ENCODE results near the gene ARMH4. TPM values are rescaled to one million over a fixed set of nuclear protein-coding genes. Genes with fewer than 3 reads are reported as not detected.

The ARMH4 gene
- polyA plus RNA-seq, 1 experiment, result 6.4 TPM

- Histone ChIP-seq H3K4me3 (ENCODE audit: low read depth, low read length) (no peak overlapping the region), H3K27ac (ENCODE audit: low read depth, low read length) (no peak overlapping the region), H3K27me3 (ENCODE audit: control insufficient read depth, insufficient read depth, low read length) (no peaks in the 10 kb centered on the region), H3K9me3 (ENCODE audit: control insufficient read depth, insufficient read depth, low read length) (no peaks in the 10 kb centered on the region)
- no peak for TF ChIP-seq CTCF (IDR thresholded peaks at IDR 0.05; ENCODE audit: low read depth, low read length)
- DNase-seq (ENCODE audit: low read depth, low spot score), result no peak
- CTCF ChIA-PET, result interaction anchor here (1.2 kb wide), 1 partner anchor 10 kb away, joined by 3 read pairs; no protein-coding TSS in a partner anchor
- POLR2A ChIA-PET, result interaction anchor here (0.6 kb wide), 1 partner anchor 24 kb away, joined by 13 read pairs; no protein-coding TSS in a partner anchor
Measured at GRCh38 chr14:58177125-58177524, 25.1 kb upstream of the ARMH4 start.

- ChIA-PET POLR2A (no interaction called here), CTCF (interaction anchor here (0.6 kb wide), 1 partner anchor 64 kb away, joined by 6 read pairs; no protein-coding TSS in a partner anchor)
- DNase-seq (ENCODE audit: low read depth, low spot score), result peak; percentile 43
- H3K27ac ChIP-seq (ENCODE audit: low read depth, low read length), result no peak overlapping the region
- TF ChIP-seq CTCF (IDR thresholded peaks at IDR 0.05; ENCODE audit: low read depth, low read length), result no peak
- H3K4me3 ChIP-seq (ENCODE audit: low read depth, low read length), result no peak overlapping the region
- no peaks in the 10 kb centered on the region for H3K27me3 ChIP-seq (ENCODE audit: control insufficient read depth, insufficient read depth, low read length)
- H3K9me3 ChIP-seq (ENCODE audit: control insufficient read depth, insufficient read depth, low read length), result no peaks in the 10 kb centered on the region
Measured at GRCh38 chr14:58171090-58171489, 19.1 kb upstream of the ARMH4 start.

GRCh38 chr14:58167891-58168290, 15.9 kb upstream of the ARMH4 start:
- CTCF ChIA-PET, result interaction anchor here (0.7 to 7.7 kb wide), 4 partner anchors 37 to 243 kb away, joined by 3 to 92 read pairs (median 6); no protein-coding TSS in a partner anchor
- POLR2A ChIA-PET, result no interaction called here
- TF ChIP-seq CTCF (IDR thresholded peaks at IDR 0.05; ENCODE audit: low read depth, low read length), result no peak
- no peaks in the 10 kb centered on the region for H3K9me3 ChIP-seq (ENCODE audit: control insufficient read depth, insufficient read depth, low read length)
- H3K27ac ChIP-seq (ENCODE audit: low read depth, low read length), result no peak overlapping the region
- DNase-seq (ENCODE audit: low read depth, low spot score), result no peak
- H3K4me3 ChIP-seq (ENCODE audit: low read depth, low read length), result no peak overlapping the region
- no peaks in the 10 kb centered on the region for H3K27me3 ChIP-seq (ENCODE audit: control insufficient read depth, insufficient read depth, low read length)

GRCh38 chr14:58167057-58167456, 15.0 kb upstream of the ARMH4 start:
- Histone ChIP-seq H3K27me3 (ENCODE audit: control insufficient read depth, insufficient read depth, low read length) (no peaks in the 10 kb centered on the region), H3K4me3 (ENCODE audit: low read depth, low read length) (no peak overlapping the region), H3K27ac (ENCODE audit: low read depth, low read length) (no peak overlapping the region), H3K9me3 (ENCODE audit: control insufficient read depth, insufficient read depth, low read length) (no peaks in the 10 kb centered on the region)
- no peak for TF ChIP-seq CTCF (IDR thresholded peaks at IDR 0.05; ENCODE audit: low read depth, low read length)
- CTCF ChIA-PET, result interaction anchor here (0.6 to 7.7 kb wide), 9 partner anchors 10 to 247 kb away, joined by 3 to 92 read pairs (median 3); no protein-coding TSS in a partner anchor
- POLR2A ChIA-PET, result no interaction called here
- DNase-seq (ENCODE audit: low read depth, low spot score), result no peak

GRCh38 chr14:58166005-58166983, 14.3 kb upstream of the ARMH4 start:
- H3K4me3 ChIP-seq (ENCODE audit: low read depth, low read length), result no peak overlapping the region
- peak; percentile 48 for DNase-seq (ENCODE audit: low read depth, low spot score)
- no peaks in the 10 kb centered on the region for H3K9me3 ChIP-seq (ENCODE audit: control insufficient read depth, insufficient read depth, low read length)
- ChIA-PET POLR2A (no interaction called here), CTCF (interaction anchor here (0.6 to 7.7 kb wide), 8 partner anchors 10 to 676 kb away, joined by 3 to 92 read pairs (median 3); no protein-coding TSS in a partner anchor)
- no peak overlapping the region for H3K27ac ChIP-seq (ENCODE audit: low read depth, low read length)
- no peaks in the 10 kb centered on the region for H3K27me3 ChIP-seq (ENCODE audit: control insufficient read depth, insufficient read depth, low read length)
- TF ChIP-seq CTCF (IDR thresholded peaks at IDR 0.05; ENCODE audit: low read depth, low read length), result peak; percentile 93

Measured in AG04450 (cell line).